AG09309 (cell line): ENCODE data around the gene COPS8.

Source experiments
- DNase-seq: peaks from one replicate; pipeline ENCODE4 v3.0.0-alpha.2; 2010; ENCODE audit warnings: low read depth
- H3K4me3 ChIP-seq: 2 replicates; pipeline ENCODE4 v1.5.1; 2011; ENCODE audit warnings: mild to moderate bottlenecking, low read depth, low read length, moderate library complexity; ENCODE audit not compliant: control insufficient read depth
- CTCF ChIP-seq: IDR thresholded peaks from 2 replicates; pipeline ENCODE4 v1.5.1; 2011; ENCODE audit warnings: mild to moderate bottlenecking, low read depth, low read length, inconsistent platforms; ENCODE audit not compliant: insufficient read depth, control insufficient read depth; ENCODE audit errors: missing control alignments

Gene COPS8

DNA sequence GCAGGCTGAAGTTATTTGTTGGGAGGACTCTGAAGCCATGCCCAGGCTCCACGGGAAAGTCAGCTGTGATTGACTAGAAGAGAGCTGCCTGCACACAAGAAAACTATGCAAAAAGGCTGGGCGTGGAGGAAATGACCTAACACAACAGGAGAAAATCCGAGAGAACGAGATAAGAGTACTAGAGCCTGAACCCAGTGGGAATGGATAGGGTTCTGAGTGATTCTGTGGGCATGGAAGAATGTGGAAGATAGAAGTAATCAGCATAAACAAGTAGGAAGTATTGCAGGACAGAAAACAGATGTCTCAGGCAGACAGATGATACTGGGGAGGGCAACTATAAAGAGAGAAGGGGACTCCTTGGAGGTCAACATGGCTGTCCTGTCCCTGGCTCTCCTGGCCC lies 12.1 kb upstream of the COPS8 start:
- no peak for TF ChIP-seq CTCF
- no peak overlapping the region for H3K4me3 ChIP-seq

DNA sequence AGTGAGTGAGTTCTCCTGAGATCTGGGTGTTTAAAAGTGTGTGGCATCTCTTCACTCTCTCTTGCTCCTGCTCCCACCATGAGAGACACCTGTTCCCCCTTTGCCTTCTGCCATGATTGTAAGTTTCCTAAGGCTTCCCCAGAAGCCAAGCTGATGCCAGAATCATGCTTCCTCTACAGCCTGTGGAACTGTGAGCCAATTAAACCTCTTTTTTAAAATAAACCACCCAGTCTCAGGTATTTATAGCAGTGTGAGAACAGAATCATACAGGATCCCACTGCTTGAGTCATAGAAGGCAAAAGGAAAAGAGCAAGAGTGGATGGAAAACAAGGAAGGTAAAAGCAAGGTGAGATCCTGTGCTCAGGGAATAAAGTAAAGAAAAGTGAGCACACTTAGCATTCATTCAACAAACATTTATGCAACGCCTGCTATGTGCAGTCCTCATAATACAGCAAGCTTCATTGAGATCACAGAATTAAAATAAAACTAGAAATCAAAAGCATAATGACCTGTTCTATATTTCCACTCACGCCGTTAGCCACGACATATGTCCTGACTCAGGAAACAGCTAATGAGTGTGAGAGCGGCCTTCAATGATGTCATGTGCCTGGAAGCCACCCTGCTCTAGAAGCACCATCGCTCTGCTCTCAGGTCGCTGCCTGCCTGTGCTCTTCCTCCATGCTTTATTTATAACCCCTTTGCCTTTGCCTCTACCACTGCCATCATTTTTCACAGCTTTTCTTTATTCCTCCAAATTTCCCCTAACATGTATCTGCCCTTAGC lies 11.3 kb upstream of the COPS8 start:
- no peak for TF ChIP-seq CTCF
- DNase-seq = no peak
- H3K4me3 ChIP-seq = no peak overlapping the region

More for the DNA sequence above, 12.1 kb upstream of the COPS8 start:
- no peak for DNase-seq

DNA sequence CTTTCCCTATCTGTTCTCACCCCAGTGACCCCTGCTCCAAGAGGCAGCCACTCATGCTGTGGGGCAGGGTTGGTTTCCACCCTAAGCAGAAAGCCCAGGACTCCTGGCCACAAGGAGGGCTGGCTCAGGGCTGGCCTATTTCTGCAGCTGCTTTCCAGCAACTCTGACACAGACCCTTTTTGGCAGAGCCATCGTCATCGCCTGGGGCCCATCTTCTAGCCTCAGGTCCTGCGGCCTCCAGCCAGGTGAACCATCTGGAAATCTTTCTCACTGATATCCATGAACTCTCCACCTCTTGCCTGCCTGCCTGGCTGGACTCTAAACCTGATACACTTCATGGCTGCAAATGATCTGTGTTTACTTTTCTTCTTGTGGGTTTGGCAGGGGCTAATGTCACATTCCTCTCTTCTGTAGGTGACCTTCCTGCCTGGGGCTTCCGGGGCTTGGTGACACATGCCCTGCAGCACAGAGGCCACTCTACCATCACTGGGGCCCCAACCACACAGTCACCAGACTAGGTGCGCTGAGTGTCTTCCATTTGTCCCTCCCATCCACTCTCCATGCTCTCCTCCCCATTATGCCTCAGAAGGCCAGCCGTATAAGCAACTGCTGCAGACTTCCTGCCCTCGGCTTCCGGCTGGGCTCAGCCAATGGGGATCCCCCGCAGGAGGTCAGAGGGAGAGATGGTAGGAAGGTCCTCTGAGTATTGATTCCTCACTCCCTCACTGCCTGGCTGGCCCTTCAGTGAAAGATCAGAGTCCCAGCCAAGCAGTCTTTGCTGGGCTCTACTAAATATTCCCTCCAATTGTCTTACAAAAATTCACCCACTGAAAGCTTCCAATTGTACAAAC lies 9.7 kb upstream of the COPS8 start:
- no peak for DNase-seq
- no peak overlapping the region for H3K4me3 ChIP-seq
- TF ChIP-seq CTCF = no peak

GRCh38 chr2:237081596-237081995 lies 4.1 kb upstream of the COPS8 start:
- no peak for DNase-seq
- H3K4me3 ChIP-seq = no peak overlapping the region
- TF ChIP-seq CTCF = no peak

- no peak for DNase-seq
- no peak overlapping the region for H3K4me3 ChIP-seq
- TF ChIP-seq CTCF = no peak
Measured at GRCh38 chr2:237083026-237083425, 2.7 kb upstream of the COPS8 start.

DNA sequence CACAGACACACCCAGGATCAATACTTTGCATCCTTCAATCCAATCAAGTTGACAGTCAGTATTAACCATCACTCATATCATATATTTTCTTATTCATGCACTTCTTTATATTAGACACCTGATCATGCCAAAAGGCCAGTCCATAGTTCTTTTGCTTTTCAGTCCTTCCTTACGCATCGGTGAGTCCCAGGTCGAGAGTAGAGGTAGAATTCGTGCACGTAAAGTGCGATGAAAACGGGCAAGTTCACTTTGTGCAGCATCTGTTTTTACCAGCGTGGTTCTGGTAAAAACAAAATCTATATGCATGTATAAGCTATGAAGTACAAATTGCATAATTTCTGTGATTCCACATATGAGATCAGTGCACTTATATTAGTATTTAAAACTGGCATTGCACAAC lies 1.2 kb upstream of the COPS8 start:
- no peak for DNase-seq
- no peak overlapping the region for H3K4me3 ChIP-seq
- TF ChIP-seq CTCF = no peak
